ENCODE data around the gene HMGCS2.
"Not testable (repeated sequence)": the region's sequence is repeated elsewhere in the genome, so short reads cannot be mapped to it uniquely, and the experiment has no call there.

HMGCS2 gene

GRCh38 chr1:119790451-119791198, 21.9 kb upstream of the HMGCS2 start:
- no peak for TF ChIP-seq CTCF (IDR thresholded peaks at IDR 0.05; ENCODE audit: low read depth, low read length)
- no peak overlapping the region for H3K4me3 ChIP-seq (ENCODE audit: low read depth, low read length)

GRCh38 chr1:119787776-119788175, 19.1 kb upstream of the HMGCS2 start:
- TF ChIP-seq CTCF (IDR thresholded peaks at IDR 0.05; ENCODE audit: low read depth, low read length) = no peak

GRCh38 chr1:119786473-119787050, 17.9 kb upstream of the HMGCS2 start:
- not testable (repeated sequence) for H3K4me3 ChIP-seq (ENCODE audit: low read depth, low read length)

More at GRCh38 chr1:119787776-119788175, 19.1 kb upstream of the HMGCS2 start:
- no peak overlapping the region for H3K4me3 ChIP-seq (ENCODE audit: low read depth, low read length)

GRCh38 chr1:119786046-119786445, 17.3 kb upstream of the HMGCS2 start:
- not testable (repeated sequence) for H3K4me3 ChIP-seq (ENCODE audit: low read depth, low read length)

- no peak for TF ChIP-seq CTCF (IDR thresholded peaks at IDR 0.05; ENCODE audit: low read depth, low read length)
- no peak overlapping the region for H3K4me3 ChIP-seq (ENCODE audit: low read depth, low read length)
Observed at GRCh38 chr1:119784191-119784781, 15.6 kb upstream of the HMGCS2 start.

- TF ChIP-seq CTCF (IDR thresholded peaks at IDR 0.05; ENCODE audit: low read depth, low read length) = no peak
- no peak overlapping the region for H3K4me3 ChIP-seq (ENCODE audit: low read depth, low read length)
Observed at GRCh38 chr1:119783354-119784185, 14.9 kb upstream of the HMGCS2 start.

GRCh38 chr1:119782631-119783325, 14.1 kb upstream of the HMGCS2 start:
- H3K4me3 ChIP-seq (ENCODE audit: low read depth, low read length) = no peak overlapping the region
- no peak for TF ChIP-seq CTCF (IDR thresholded peaks at IDR 0.05; ENCODE audit: low read depth, low read length)
